IPS DF 4.7 (cell line): Measurements from ENCODE around the gene CYYR1.

ENCODE experiments used
- DNase-seq: peaks from one replicate; pipeline ENCODE4 v3.0.0-alpha.2; 2013; ENCODE audit warnings: low spot score; ENCODE audit errors: extremely low read depth

Gene CYYR1

DNA sequence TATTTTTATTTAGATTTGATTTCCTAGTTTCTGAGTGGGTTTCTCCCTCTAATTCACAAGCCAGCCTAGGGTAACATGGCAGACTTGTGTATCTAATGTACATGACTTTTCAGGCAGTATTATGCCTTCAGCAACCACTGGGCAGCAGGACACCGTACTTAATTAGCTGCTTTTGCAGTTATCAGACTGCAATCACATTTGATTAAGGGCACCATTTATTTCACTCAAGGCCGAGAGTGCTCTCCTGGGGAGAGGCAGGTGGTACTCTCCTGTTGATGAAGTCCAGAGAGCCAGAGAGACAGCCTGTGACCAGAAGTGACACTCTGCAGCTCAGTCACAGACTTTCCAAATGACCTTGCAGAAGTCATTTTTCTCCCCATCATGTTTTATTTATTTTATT lies 18.7 kb downstream of the CYYR1 start:
- DNase-seq = no peak

DNA sequence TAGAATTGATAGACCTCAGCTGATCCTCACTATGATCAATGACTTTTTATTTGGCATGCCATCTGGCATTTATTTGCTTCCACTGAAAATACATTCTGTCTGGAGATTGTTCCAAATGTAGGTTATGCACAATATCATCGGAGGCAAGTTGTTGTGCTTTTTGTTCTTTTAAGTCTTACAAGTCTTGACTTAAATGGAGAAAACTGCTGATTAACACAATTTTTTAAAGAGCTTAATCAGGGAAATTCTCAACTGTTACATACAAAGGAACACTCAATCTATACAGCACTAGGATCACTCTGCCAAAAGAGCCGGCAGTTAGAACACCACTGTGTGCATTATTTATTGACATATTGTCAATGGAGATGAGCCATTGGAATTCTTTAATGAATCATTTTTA lies 19.2 kb downstream of the CYYR1 start:
- no peak for DNase-seq

DNA sequence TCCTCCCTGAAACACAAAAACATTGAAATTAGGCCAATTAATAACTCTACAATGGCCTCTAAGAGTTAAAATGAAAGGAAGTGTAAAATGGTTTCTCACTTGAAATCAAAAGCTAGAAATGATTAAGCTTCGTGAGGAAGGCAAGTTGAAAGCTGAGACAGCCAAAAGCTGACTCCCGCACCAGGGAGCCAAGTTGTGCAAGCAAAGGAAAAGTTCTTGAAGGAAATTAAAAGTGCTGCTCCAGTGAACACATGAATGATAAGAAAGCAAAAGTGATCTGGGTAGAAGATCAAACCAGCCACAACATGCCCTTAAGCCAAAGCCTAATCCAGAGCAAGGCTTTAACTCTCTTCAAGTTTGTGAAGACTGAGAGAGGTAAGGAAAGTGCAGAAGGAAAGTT lies 22.8 kb downstream of the CYYR1 start:
- no peak for DNase-seq

DNA sequence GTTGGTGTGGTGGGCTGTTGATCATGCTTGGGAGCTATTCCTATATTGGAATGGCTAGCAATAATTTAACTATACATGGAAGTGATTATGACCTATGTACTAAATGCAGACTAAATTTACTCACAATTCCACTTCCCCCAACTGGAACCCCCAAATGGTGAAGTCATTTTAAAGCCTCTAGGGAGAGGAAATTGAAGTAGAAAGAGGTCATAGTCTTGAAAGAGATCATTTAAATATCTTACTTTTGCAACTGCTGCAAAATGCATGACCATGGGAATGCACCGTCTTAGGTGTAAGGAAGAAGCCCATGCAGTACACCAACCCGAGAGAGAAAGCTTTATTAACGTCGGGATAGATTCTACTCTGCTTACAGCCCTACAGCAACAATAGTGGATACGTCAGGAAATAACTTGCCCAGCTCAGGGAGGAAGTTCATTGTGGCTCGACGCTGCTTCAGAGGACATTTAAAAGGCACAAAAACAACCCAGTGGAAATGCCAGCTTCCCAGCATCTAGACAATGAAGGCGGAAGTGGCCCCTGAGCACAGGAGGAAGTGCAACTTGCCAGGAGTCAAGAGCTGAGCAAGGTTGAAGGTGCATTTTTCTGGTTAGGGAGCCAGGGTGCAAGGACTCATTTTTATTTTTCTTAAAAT lies 26.5 kb downstream of the CYYR1 start:
- no peak for DNase-seq

DNA sequence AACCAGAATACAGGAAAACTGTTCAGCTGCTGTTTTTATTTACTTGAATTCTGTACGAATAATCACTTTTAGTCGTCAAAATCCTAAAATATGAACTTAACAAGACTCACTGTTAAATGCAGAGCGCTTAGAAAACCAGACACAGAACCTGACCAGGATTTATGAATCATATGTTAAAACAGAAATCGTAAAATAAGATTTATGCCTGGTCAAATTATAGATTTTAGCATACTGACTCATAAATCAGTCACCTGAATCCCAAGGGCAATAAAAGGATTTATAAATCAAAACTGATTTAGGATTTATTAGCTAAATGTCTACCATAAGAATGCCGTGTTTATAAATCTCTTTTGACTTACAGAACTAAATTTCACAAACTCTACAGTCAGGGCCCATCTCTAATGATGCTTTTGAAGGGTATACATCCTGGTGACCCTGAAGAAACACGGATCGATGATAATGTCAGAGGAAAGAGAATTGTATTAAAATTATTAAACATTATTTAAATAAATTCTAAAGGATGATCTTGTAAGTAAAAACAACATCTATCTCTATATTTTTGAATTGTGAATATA lies 28.8 kb downstream of the CYYR1 start:
- no peak for DNase-seq

DNA sequence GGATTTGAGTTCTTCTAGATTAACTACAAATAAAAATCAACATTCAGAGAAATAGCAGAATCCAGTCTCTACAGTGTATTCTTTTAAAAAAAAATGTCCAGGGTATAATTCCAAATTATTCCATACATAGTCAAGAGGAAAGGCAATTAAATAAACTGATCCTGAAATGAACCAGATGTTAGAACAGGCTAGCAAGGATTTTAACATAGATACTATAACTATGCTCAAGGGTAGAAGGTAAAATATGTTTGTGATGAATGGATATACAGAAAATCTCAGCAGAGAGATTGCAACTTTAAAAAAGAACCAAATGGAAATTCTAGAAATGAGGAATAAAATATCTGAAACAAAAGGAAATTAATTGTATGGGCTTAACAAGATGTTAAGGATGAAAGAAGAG lies 32.4 kb downstream of the CYYR1 start:
- DNase-seq = no peak

DNA sequence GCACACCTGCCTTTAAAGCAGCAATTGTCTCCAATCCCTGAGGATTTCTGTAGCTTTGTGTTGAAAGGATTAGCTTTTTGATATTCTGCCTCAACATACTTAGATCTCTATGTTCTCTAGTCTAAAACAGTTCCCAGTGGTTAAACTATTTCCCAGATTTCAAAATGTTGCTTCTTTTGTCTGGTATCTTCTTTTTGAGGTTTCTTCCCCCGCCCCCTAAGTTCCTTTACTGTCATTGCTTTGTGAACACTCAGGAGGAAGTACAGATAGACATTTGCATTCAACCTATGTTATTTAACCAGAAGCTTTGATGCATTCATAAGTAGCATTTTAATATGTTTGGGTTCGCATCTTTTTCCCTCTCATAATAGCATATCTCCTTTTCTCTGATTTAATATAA lies 33.5 kb downstream of the CYYR1 start:
- no peak for DNase-seq

DNA sequence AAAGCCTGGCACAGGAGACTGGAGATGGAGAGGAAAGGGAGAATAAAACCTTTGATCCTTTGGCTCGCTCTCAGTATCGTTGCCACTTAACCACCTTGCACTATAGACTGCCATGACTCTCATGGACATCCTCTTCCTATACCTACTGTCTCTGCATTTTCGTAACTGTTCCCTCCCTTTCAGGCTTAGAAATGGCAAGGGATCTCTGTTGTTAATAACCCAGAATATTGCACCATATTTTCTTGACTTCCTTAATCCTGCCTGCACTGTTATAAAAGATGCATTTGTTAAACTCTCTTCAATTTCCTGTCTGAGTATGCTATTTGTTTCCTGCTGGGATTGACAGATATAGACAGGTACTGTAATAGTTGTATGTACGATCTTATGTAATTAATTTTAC lies 38.6 kb downstream of the CYYR1 start:
- DNase-seq = no peak

DNA sequence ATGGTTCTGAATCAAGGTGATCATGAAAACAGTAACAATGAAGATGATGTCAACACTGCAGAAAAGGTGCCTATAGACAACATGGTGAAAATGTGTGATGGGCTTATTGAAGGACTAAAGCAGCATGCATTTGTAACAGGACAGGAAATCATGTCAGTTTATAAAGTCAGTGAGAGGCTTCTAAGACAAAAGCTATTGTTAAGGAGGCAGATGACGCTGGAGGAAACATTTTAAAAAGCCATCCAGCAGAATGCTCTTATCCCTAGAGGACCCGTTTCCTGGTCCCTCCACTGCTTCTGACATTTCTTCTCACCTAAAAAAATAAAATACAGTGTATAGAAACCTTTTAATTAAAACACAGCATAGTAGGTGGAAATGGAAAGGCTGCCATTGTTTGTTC lies 40.9 kb downstream of the CYYR1 start:
- no peak for DNase-seq

DNA sequence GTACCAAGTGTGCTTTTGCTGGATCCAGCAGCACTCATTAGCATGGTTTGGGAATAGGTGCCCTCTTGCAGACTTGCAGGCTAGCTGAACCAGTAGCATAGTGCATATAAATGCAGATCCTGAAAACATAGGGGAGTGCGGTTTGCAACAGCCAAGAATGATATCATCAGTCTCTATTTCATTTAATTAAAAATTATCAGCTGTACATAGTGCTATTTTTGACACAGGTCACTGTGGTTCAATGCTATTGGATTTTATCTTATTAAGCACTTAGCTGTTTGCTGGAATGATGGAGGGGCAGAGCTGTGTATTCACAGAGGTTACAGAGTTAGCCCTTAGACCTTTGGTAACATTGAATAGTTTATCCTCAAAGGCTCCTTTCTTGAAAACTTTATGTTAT lies 43.6 kb downstream of the CYYR1 start:
- DNase-seq = no peak

DNA sequence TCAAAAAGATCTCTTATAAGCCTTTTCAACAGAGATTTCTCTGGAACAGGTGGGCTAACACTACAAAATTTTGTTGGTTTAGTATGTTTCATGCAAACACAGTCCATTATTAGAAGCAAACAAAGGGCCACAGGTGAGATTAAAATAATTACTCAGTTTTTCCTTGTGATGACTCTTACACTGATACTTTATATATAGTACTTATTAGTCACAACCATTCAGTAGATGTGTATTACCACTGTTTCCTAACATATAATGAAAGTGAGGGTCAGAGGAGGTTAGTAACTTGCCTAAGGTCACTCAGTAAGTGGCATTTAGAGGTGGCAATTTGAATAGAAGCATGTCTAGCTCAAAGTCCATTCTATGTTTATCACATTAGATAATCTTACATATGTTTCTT lies 44.2 kb downstream of the CYYR1 start:
- no peak for DNase-seq

DNA sequence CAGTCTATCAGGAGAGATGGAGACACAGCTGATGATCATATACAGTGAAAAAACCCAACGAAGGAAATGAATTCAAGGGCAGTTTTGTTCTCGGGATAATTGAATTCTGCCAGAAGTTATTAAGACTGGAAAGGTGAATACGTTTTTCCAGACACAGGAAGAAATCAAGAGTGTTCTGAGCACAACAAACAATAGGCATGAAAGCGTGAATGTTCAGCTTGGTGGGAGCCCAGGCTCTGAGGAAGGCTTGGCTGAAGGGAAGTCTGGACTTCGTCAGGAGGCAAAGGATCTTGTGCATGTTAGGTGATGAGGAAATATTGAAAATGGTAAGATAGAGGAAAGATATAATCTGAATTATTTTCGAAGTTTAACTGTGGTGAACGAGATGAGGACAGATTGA lies 50.4 kb downstream of the CYYR1 start:
- no peak for DNase-seq

DNA sequence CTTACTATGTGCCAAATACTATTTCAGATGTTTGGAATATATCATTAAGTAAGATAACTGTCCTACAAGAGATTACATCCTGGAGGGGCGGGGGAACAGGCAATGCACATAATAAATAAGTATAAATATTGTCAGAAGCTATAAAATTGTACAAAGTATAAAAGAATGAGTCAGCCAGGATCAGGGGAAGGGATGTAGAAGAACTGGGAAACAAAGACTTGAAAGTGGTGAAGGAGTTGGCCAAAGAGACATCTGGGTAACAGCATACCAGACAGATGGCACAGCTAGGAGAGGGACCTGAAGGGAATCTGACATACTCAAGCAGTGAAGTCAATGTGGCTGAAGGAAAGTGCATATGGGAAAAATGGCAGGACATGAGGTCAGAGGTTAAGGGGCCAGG lies 53.9 kb downstream of the CYYR1 start:
- no peak for DNase-seq

DNA sequence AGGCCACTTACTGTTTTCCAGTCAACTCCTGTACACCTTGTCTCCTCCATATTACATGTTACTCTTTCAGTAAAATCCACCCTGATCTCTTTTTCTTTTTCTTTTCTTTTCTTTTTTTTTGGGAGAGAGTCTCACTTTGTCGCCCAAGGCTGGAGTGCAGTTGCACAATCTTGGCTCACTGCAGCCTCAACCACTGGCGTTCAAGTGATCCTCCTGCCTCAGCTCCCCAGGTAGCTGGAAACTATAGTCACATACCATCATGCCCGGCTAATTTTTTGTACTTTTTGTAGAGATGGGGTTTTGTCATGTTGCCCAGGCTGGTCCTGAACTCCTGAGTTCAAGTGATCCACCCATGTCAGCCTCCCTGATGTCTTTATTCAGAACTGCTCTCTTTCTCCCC lies 57.8 kb downstream of the CYYR1 start:
- no peak for DNase-seq

DNA sequence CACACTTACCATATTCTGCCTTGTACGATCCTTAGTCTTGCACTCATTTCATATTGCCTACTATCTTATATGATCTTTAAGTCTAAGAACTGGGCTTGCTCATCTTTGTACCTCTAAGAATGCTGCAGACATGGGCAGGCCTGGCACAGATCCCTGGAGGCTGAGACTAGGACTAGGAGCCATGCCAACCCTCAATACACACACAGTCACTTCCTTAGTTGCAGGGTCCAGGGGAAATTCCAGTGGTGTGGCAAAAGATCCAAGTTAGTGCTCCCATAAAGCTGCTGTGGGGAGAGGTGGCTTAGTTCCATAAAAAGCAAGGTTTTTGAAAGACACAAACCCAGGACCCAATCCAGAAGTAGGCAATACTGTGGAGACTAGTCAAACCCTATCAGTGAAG lies 59.9 kb downstream of the CYYR1 start:
- no peak for DNase-seq

DNA sequence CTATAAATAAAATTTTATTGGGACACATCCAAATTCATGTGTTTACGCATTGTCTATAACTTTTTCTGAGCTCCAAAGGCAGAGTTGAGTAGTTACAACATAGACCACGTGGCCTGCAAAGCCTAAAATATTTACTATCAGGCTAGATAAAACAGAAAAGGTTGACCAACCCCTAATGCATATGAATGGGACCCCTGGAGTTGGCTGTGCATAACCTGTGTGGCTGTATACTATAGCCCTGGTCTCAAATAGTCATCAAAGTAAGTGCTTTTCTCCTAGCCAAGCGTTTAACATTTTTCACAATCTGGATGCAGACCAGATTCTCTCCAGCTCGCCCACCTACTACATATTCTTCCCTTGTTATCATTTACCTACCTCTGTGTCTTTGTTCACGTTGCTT lies 60.4 kb downstream of the CYYR1 start:
- DNase-seq = no peak

DNA sequence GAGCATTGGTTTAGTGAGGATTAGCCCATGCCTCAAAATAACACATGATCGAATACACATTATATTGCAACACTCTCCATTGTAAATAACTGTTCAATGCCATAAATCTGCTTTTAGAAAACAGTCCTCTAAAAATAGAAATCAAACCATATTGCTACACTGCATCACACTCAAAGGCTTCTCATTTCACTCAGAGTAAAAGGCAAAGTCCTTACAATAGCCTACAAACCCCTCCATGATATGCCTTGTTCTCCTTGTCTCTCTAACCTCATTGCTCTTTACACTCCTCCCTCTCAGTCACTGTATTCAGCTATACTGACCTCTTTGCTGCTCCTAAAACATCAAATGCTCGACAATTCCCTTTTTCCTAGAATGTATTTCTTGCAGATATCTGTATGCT lies 64.2 kb downstream of the CYYR1 start:
- no peak for DNase-seq

DNA sequence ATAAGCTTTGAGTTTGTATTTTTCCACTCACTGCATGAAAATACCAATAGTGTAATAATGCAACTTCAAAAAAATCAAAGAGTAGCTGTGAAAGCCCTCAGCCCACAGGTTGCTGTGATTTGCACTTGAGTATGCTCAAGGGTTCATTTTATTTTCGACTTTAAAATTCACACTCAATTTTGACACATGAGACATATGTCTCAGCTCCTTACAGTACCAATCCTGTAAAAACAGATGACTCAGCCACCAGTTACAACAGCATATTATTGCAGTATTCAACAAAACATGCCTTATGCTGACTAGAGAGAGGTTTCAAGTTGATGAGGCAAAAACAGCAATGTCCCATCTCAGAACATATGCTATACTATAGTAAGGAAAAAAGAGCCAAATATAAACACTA lies 66.1 kb downstream of the CYYR1 start:
- DNase-seq = no peak

DNA sequence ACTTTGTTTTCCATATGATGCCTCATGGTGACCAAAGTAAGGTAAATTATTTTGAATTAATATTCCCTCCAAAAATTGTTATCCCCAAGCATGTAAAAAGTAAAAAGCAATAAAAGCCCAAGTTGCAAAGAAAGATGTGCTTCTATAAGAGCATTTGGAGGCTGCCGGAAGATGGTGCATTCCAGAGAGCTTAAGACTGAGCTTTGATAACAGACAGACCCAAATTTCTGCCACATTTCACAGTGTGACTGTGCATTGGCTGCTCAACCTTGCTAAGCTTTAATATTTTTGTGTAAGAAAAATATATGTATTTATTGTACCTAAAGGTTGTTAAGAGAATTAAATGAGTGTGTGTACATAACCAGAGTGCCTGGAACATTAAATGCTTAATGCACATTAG lies 67.9 kb downstream of the CYYR1 start:
- DNase-seq = no peak

DNA sequence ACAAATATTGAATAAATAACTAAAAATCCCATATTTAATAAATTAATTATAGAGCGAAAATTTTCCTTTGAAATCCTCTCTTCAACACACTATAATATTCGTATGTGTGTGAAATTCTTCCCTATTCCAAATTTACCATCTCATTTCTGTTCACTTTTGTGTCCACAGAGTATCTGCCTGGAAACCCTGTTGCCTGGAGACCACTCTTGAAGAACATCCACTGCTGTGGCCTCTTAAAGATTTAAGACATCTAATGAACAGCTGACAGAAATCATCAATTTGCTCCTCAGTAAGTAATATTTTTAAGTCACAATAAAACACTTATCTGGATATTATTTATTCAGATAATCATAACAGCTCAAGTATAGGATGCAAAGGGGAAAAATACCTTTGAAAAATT lies 69.7 kb downstream of the CYYR1 start:
- DNase-seq = no peak

DNA sequence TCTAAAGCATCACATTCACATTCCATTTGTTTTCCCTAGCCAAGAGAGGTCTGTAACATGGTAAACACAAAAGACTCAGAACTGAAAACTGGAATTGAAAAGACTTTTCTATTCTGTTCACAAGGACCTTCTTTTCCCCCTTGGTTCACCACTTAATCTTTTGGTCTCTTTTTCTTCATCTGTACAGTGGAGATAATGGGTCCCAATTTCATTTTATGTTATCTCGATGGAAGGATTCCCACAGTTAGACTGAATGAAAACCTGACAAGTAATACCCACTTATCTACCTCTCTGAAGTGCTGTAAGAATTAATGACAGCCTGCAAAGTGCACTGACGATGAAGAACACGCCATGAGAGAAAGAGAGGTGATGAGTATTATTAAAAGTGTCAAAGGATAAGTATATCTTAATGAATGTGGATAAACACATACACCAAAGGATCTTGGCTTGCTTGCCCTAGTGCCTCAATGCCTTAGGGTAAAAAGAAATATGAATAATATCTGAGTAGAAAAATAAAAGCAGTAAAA lies 71.5 kb downstream of the CYYR1 start:
- DNase-seq = no peak

DNA sequence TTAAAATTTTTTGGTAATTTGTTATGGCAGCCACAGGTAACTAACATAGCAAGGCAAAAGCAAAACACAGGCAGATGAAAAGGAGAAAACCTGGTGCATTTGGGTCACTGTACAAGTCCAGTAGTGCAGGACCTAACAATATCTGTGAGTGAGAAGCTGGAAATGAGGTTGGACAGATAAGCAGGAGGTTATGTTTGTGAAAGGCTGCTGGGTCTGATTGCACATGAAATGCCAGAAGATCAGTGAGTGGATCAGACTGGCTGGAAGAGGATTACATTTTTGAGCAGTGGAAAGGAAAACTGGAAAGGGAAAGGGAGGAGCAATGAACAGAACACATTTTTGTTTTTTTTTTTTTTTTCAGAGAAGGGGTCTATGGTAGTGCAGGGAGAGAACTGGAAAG lies 73.6 kb downstream of the CYYR1 start:
- no peak for DNase-seq

DNA sequence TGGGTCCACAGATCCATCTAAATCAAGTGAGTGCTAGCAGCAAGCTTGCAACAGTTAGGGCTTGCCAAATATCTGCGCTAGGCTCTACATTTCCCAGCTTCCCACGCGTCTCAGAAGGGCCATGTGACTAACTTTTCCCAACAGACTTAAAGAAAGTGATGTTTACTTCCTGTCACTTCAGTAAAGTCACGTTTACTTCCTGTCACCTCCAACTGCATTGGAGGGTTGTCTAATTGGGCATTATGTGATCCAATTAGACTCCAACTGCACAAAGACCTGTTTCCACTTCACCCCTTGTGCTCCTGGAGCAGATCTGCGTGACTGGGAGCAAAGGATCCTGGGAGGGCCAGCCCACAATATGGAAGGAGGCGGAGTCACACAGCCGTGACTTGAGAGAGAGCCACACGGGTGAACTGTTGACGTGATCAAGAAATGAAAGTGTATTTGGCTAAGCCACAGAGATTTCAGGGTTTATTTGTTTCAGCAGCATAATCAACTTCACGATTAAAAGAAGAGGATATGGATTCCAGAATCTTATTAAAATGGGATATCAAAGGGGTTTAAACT lies 77.7 kb downstream of the CYYR1 start:
- no peak for DNase-seq
